A549 (cell line): ENCODE data around the gene VAMP5. TPM values are rescaled to one million over a fixed set of nuclear protein-coding genes. Genes with fewer than 3 reads are reported as not detected.

Source experiments
- ATAC-seq, 2 experiments: fragments of 200-7000 bp in 1 of 2; fragments of >200 bp in 1 of 2; cut with Nextera tagmentation in 1 of 2; cut with Tn5 transposase in 1 of 2; 3 replicates each; pipeline versions ENCODE4 v1.8.0 to v1.9.1; 2018 to 2020; ENCODE audit warnings: mild to moderate bottlenecking in 1 of 2, moderate library complexity in 1 of 2
- CTCF ChIA-PET: fragments of 300-600 bp; sonication (Branson Sonifier 250); formaldehyde crosslinking; extraction: SDS; loops from one replicate; lab custom pipeline; 2021; ENCODE audit warnings: antibody characterized with exemption, inconsistent platforms; lab: Yijun Ruan, JAX
- POLR2A ChIA-PET: fragments of 350-600 bp; formaldehyde crosslinking; extraction: SDS; loops from one replicate; lab custom pipeline; 2021; ENCODE audit warnings: antibody characterized with exemption, inconsistent platforms; lab: Yijun Ruan, JAX
- DNase-seq, 2 experiments: peaks; one replicate each; pipeline versions ENCODE4 v3.0.0 to v3.0.0-alpha.2; 2011 to 2016; ENCODE audit warnings: low read depth in 1 of 2, low spot score in 1 of 2
- FAIRE-seq: peaks from 2 replicates; lab custom pipeline; 2011; peaks lifted over from hg19 to GRCh38; lab: Jason Lieb, UNC
- H3K27ac ChIP-seq, 2 experiments: fragments of >200 bp; sonication (Bioruptor Twin); formaldehyde crosslinking; 3 replicates each; pipeline ENCODE4 v1.5.1; 2016 to 2017
- H3K4me1 ChIP-seq: fragments of >200 bp; sonication (Bioruptor Twin); formaldehyde crosslinking; 3 replicates; pipeline ENCODE4 v1.6.1; 2016
- H3K4me2 ChIP-seq: fragments of >200 bp; sonication (Bioruptor Twin); formaldehyde crosslinking; 3 replicates; pipeline ENCODE4 v1.6.1; 2016
- H3K4me3 ChIP-seq: fragments of >200 bp; sonication (Bioruptor Twin); formaldehyde crosslinking; 3 replicates; pipeline ENCODE4 v1.5.1; 2016
- H3K9me3 ChIP-seq: fragments of >200 bp; sonication (Bioruptor Twin); formaldehyde crosslinking; 3 replicates; pipeline ENCODE4 v1.6.1; 2016
- ATOH8 ChIP-seq: fragments of 250-450 bp; sonication (Bioruptor Pico); IDR thresholded peaks from 2 replicates; pipeline ENCODE4 v1.5.0; 2020; ENCODE audit warnings: low read depth, mild to moderate bottlenecking, moderate library complexity
- BHLHE40 ChIP-seq: IDR thresholded peaks from 2 replicates; pipeline ENCODE4 v1.6.1; 2012; ENCODE audit warnings: low read depth, low read length, inconsistent platforms
- CHD4 ChIP-seq: fragments of 200-600 bp; sonication (generic); IDR thresholded peaks from 2 replicates; pipeline ENCODE4 v1.6.1; 2016; ENCODE audit warnings: antibody characterized with exemption, mild to moderate bottlenecking, borderline replicate concordance
- FOSB ChIP-seq: fragments of 250-450 bp; sonication (Bioruptor Pico); IDR thresholded peaks from 2 replicates; pipeline ENCODE4 v1.5.0; 2020; ENCODE audit warnings: mild to moderate bottlenecking, moderate library complexity
- FOXS1 ChIP-seq: fragments of 250-450 bp; sonication (Bioruptor Pico); IDR thresholded peaks from 2 replicates; pipeline ENCODE4 v1.5.0; 2020; ENCODE audit warnings: mild to moderate bottlenecking, moderate library complexity
- HEYL ChIP-seq: fragments of 250-450 bp; sonication (Bioruptor Pico); IDR thresholded peaks from 2 replicates; pipeline ENCODE4 v1.8.0; 2021; ENCODE audit warnings: mild to moderate bottlenecking, moderate library complexity
- HMGXB4 ChIP-seq: fragments of 250-450 bp; sonication (Bioruptor Pico); IDR thresholded peaks from 2 replicates; pipeline ENCODE4 v1.5.0; 2021; ENCODE audit warnings: mild to moderate bottlenecking, moderate library complexity, borderline replicate concordance
- KDM5A ChIP-seq: fragments of 200-600 bp; sonication (generic); IDR thresholded peaks from 2 replicates; pipeline ENCODE4 v1.6.1; 2016; ENCODE audit warnings: antibody characterized with exemption, mild to moderate bottlenecking
- MAFK ChIP-seq: fragments of 450-650 bp; IDR thresholded peaks from 2 replicates; pipeline ENCODE4 v1.6.1; 2014; ENCODE audit not compliant: partially characterized antibody
- MAX ChIP-seq: IDR thresholded peaks from 2 replicates; pipeline ENCODE4 v1.6.1; 2012
- MAZ ChIP-seq: fragments of 150-350 bp; IDR thresholded peaks from 2 replicates; pipeline ENCODE4 v1.6.1; 2014; ENCODE audit warnings: antibody characterized with exemption, low read depth, low read length, borderline replicate concordance
- MYC ChIP-seq: IDR thresholded peaks from 2 replicates; pipeline ENCODE4 v1.6.1; 2012; ENCODE audit warnings: mild to moderate bottlenecking, inconsistent platforms, low read length, improper control_type of control experiment, borderline replicate concordance
- NFE2L2 ChIP-seq: fragments of 150-350 bp; conservative IDR thresholded peaks from 2 replicates; pipeline ENCODE4 v1.6.1; 2014; ENCODE audit warnings: low read length
- PBX3 ChIP-seq: IDR thresholded peaks from 2 replicates; pipeline ENCODE4 v1.6.1; 2012
- PHF8 ChIP-seq: fragments of 200-600 bp; sonication (generic); IDR thresholded peaks from 2 replicates; pipeline ENCODE4 v1.6.1; 2016; ENCODE audit warnings: low read depth, mild to moderate bottlenecking, antibody characterized with exemption, moderate library complexity, borderline replicate concordance
- RAD21 ChIP-seq, 2 experiments: fragments of >200 bp in 1 of 2; sonication (Bioruptor Twin) in 1 of 2; formaldehyde crosslinking in 1 of 2; IDR thresholded peaks in 1 of 2; conservative IDR thresholded peaks in 1 of 2; 2 replicates in 1 of 2; 3 replicates in 1 of 2; pipeline ENCODE4 v1.6.1; 2012 to 2018; ENCODE audit warnings: inconsistent platforms in 1 of 2
- RARB ChIP-seq: fragments of 250-450 bp; sonication (Bioruptor Pico); IDR thresholded peaks from 2 replicates; pipeline ENCODE4 v1.8.0; 2021; ENCODE audit warnings: mild to moderate bottlenecking, moderate library complexity
- RNF2 ChIP-seq: fragments of 200-600 bp; sonication (generic); IDR thresholded peaks from 2 replicates; pipeline ENCODE4 v1.6.1; 2016; ENCODE audit warnings: low read depth, mild to moderate bottlenecking, antibody characterized with exemption, moderate library complexity, borderline replicate concordance
- TP53 ChIP-seq: fragments of 250-450 bp; sonication (Bioruptor Pico); IDR thresholded peaks from 2 replicates; pipeline ENCODE4 v1.5.0; 2021; ENCODE audit warnings: mild to moderate bottlenecking, moderate library complexity
- WGBS: methylation state at CpG from one replicate; pipeline ENCODE4 v1.1.6; 2017; ENCODE audit errors: missing lambda C conversion rate; 5-methylcytosine and 5-hydroxymethylcytosine counted together
- polyA plus RNA-seq, 4 experiments: library from polyadenylated mRNA; depleted of rRNA in 3 of 4; stranded (reverse); fragments of >200 nt; fragmentation: RNase III in 1 of 4; extraction: RNeasy Plus Mini Kit Qiagen cat#74134 plus additional on column Dnase treatment in 1 of 4; gene quantifications; 2 replicates in 3 of 4; 3 replicates in 1 of 4; pipeline ENCODE4 v1.2.3, GENCODE V29; 2011 to 2017

VAMP5 gene
- polyA plus RNA-seq, 2 of the 4 experiments (the other 2 are of a cell fraction), result 0.16 TPM; not detected in 1

- ATAC-seq (no peak), FAIRE-seq (no peak), DNase-seq (no peak)
- ChIA-PET CTCF (interaction anchor here (0.7 to 1.5 kb wide), 4 partner anchors 9 to 58 kb away, joined by 3 to 4 read pairs (median 4); no protein-coding TSS in a partner anchor), POLR2A (interaction anchor here (0.9 kb wide), 1 partner anchor 16 kb away, joined by 3 read pairs; the partner anchor contains the start of gene RNF181)
- Histone ChIP-seq H3K9me3 (no peaks in the 10 kb centered on the region), H3K27ac (no peak overlapping the region), H3K4me3 (no peak overlapping the region), H3K4me1 (peaks cover 7% of the 10 kb centered on the region), H3K4me2 (no peak overlapping the region)
- WGBS, result 76% methylated on average over 6 of the region's 6 CpGs
- no peak for TF ChIP-seq TP53 (CRISPR knock-in tag)
- no peak for TF ChIP-seq HEYL
- no peak for TF ChIP-seq BHLHE40
- TF ChIP-seq KDM5A, result no peak
- TF ChIP-seq NFE2L2, result no peak
- no peak for TF ChIP-seq HMGXB4 (CRISPR knock-in tag)
- TF ChIP-seq MAFK, result peak; percentile 11
- TF ChIP-seq, all 56 proteins: peak for 1
These were observed 4.8 kb upstream of the VAMP5 start for GRCh38 chr2:85579266-85579935.

- TF ChIP-seq RAD21 (conservative IDR thresholded peaks at IDR 0.05 in 1 of 2, IDR thresholded peaks at IDR 0.05 in 1 of 2), result no peak
- no peak for TF ChIP-seq KDM5A
- TF ChIP-seq FOSB (CRISPR knock-in tag), result no peak
- TF ChIP-seq PHF8, result no peak
- no peak for TF ChIP-seq TP53 (CRISPR knock-in tag)
- TF ChIP-seq ATOH8, result no peak
- TF ChIP-seq PBX3, result no peak
- TF ChIP-seq RNF2, result no peak
- no peak for TF ChIP-seq MYC
- no peak for TF ChIP-seq MAX
- no peak for TF ChIP-seq RARB (CRISPR knock-in tag)
- CTCF ChIA-PET, result interaction anchor here (0.7 to 1.5 kb wide), 3 partner anchors 14 to 160 kb away, joined by 3 to 4 read pairs (median 4); no protein-coding TSS in a partner anchor
- no peak for ATAC-seq
- Histone ChIP-seq H3K4me2 (no peak overlapping the region), H3K4me1 (peaks cover 15% of the 10 kb centered on the region), H3K9me3 (no peaks in the 10 kb centered on the region), H3K27ac (no peak overlapping the region), H3K4me3 (no peak overlapping the region)
- POLR2A ChIA-PET, result interaction anchor here (0.9 kb wide), 1 partner anchor 15 kb away, joined by 3 read pairs; the partner anchor contains the start of gene RNF181
- no peak for DNase-seq
- WGBS, result 76% methylated on average over 3 of the region's 3 CpGs
- no peak for FAIRE-seq
These were observed 4.0 kb upstream of the VAMP5 start for GRCh38 chr2:85580206-85580605.

- Histone ChIP-seq H3K4me2 (no peak overlapping the region), H3K4me3 (no peak overlapping the region), H3K9me3 (no peaks in the 10 kb centered on the region), H3K27ac (no peak overlapping the region), H3K4me1 (peaks cover 20% of the 10 kb centered on the region)
- no peak for DNase-seq
- ChIA-PET CTCF (interaction anchor here (1.3 kb wide), 1 partner anchor 232 kb away, joined by 3 read pairs; no protein-coding TSS in a partner anchor), POLR2A (interaction anchor here (0.9 kb wide), 1 partner anchor 20 kb away, joined by 3 read pairs; no protein-coding TSS in a partner anchor)
- TF ChIP-seq FOXS1 (no peak), CHD4 (no peak), MAZ (no peak)
- ATAC-seq, result no peak
- FAIRE-seq, result no peak
- WGBS, result 53% methylated on average over 1 of the region's 1 CpG
These were observed 1.7 kb upstream of the VAMP5 start for GRCh38 chr2:85582492-85582891.
